H1 (cell line): Measurements from ENCODE around the gene ABHD6. TPM values are rescaled to one million over a fixed set of nuclear protein-coding genes. Genes with fewer than 3 reads are reported as not detected.

Experiments used
- ASH2L ChIP-seq: fragments of 200-600, 300-600 bp; sonication (generic); IDR thresholded peaks from one replicate; pipeline ENCODE4 v1.7.1; 2017; ENCODE audit warnings: low read length
- ATF3 ChIP-seq: IDR thresholded peaks from 2 replicates; pipeline ENCODE4 v1.6.1; 2011; ENCODE audit warnings: low read depth, mild to moderate bottlenecking, low read length; ENCODE audit not compliant: insufficient read depth
- CHD7 ChIP-seq: fragments of 300-600 bp; sonication (generic); IDR thresholded peaks from 2 replicates; pipeline ENCODE4 v1.7.1; 2012; ENCODE audit warnings: low read length, moderate library complexity, mild to moderate bottlenecking, inconsistent platforms; ENCODE audit not compliant: insufficient replicate concordance
- FOSL1 ChIP-seq: IDR thresholded peaks from 2 replicates; pipeline ENCODE4 v1.6.1; 2011; ENCODE audit warnings: mild to moderate bottlenecking, low read depth, low read length, moderate library complexity; ENCODE audit not compliant: insufficient read depth
- JUN ChIP-seq: IDR thresholded peaks from 2 replicates; pipeline ENCODE4 v1.6.1; 2011; ENCODE audit warnings: low read depth, mild to moderate bottlenecking, improper control_type of control experiment, low read length
- NRF1 ChIP-seq: IDR thresholded peaks from 2 replicates; pipeline ENCODE4 v1.6.1; 2011; ENCODE audit warnings: mild to moderate bottlenecking, low read depth, low read length, improper control_type of control experiment
- RAD21 ChIP-seq, 2 experiments: IDR thresholded peaks in 1 of 2; conservative IDR thresholded peaks in 1 of 2; 2 replicates each; pipeline ENCODE4 v1.6.1; 2011; ENCODE audit warnings: low read depth in 2 of 2, low read length in 2 of 2, improper control_type of control experiment in 1 of 2, inconsistent platforms in 1 of 2, mild to moderate bottlenecking in 1 of 2, moderate library complexity in 1 of 2
- SP2 ChIP-seq: IDR thresholded peaks from 2 replicates; pipeline ENCODE4 v1.6.1; 2012; ENCODE audit warnings: mild to moderate bottlenecking, low read length, inconsistent platforms
- polyA plus RNA-seq, 7 experiments: library from polyadenylated mRNA; depleted of rRNA in 3 of 7; stranded (reverse) in 5 of 7; unstranded in 2 of 7; fragments of >200 nt in 5 of 7; fragments of 200-250 nt in 2 of 7; gene quantifications; 1 replicate in 5 of 7; 2 replicates in 1 of 7; 4 replicates in 1 of 7; pipeline versions ENCODE4 v1.2.1 to v1.2.3, GENCODE V29; 2011 to 2013; ENCODE audit warnings: missing spikeins in 2 of 7, mixed read lengths in 2 of 7
- total RNA-seq: library from RNA; stranded (reverse); fragmentation: NEBNext Ultra II Directional; extraction: Animal tissue kit (Norgen Biotek cat#: 25700); gene quantifications from 2 replicates; pipeline ENCODE4 v1.2.1, GENCODE V29; 2021

Gene ABHD6
- total and polyA plus RNA-seq, 2 of the 8 experiments (the other 6 are each of a cell fraction or from before 2014, with no cell fraction given), result 5.9 to 6.6 TPM

- TF ChIP-seq CHD7 (no peak), FOSL1 (no peak), SP2 (no peak), RAD21 (IDR thresholded peaks at IDR 0.05 in 1 of 2, conservative IDR thresholded peaks at IDR 0.05 in 1 of 2; ENCODE audit: low read depth in 2 of 2, low read length in 2 of 2) (no peak), ATF3 (no peak), ASH2L (no peak), NRF1 (no peak), JUN (no peak)
Measured at GRCh38 chr3:58203541-58203940, 34.1 kb upstream of the ABHD6 start (continued).
